GM12872 (cell line): ENCODE data around the gene NRP2.

ENCODE experiments used
- TF ChIP-seq, protein P1 (sequence below): IDR thresholded peaks from 3 replicates; pipeline ENCODE4 v1.5.1; 2011; ENCODE audit warnings: low read depth, mild to moderate bottlenecking, low read length, moderate library complexity; ENCODE audit not compliant: insufficient read depth

Gene NRP2

DNA sequence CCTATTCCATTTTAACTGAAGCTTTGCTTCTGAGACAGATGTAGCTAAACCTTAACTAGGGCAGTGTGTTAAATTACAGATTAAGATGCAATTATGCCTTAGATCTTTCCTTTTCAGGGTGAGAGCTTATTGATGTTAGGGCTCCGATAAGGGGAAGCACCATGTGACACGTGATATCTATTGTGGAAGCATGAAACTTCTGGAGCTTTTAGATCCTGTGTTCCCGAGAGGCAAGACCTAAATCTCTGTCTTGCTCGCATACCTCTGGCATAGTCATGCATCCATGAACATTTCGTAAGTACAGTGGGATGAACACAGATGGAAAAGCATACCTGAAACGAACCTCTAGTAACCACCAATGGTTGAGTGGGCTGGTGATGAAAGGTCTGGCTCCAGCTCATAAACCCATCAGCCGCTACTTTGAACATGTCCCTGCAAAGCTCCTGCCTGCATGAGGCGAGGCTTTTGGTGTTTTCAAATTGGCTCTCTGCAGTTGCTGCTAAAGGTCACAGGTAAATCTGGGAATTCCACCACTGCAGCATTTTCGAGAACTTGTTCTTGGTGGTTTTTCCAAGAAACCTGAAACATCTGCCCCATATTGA, 3.7 kb upstream of the NRP2 start:
- TF ChIP-seq, protein P1, sequence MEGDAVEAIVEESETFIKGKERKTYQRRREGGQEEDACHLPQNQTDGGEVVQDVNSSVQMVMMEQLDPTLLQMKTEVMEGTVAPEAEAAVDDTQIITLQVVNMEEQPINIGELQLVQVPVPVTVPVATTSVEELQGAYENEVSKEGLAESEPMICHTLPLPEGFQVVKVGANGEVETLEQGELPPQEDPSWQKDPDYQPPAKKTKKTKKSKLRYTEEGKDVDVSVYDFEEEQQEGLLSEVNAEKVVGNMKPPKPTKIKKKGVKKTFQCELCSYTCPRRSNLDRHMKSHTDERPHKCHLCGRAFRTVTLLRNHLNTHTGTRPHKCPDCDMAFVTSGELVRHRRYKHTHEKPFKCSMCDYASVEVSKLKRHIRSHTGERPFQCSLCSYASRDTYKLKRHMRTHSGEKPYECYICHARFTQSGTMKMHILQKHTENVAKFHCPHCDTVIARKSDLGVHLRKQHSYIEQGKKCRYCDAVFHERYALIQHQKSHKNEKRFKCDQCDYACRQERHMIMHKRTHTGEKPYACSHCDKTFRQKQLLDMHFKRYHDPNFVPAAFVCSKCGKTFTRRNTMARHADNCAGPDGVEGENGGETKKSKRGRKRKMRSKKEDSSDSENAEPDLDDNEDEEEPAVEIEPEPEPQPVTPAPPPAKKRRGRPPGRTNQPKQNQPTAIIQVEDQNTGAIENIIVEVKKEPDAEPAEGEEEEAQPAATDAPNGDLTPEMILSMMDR = no peak

DNA sequence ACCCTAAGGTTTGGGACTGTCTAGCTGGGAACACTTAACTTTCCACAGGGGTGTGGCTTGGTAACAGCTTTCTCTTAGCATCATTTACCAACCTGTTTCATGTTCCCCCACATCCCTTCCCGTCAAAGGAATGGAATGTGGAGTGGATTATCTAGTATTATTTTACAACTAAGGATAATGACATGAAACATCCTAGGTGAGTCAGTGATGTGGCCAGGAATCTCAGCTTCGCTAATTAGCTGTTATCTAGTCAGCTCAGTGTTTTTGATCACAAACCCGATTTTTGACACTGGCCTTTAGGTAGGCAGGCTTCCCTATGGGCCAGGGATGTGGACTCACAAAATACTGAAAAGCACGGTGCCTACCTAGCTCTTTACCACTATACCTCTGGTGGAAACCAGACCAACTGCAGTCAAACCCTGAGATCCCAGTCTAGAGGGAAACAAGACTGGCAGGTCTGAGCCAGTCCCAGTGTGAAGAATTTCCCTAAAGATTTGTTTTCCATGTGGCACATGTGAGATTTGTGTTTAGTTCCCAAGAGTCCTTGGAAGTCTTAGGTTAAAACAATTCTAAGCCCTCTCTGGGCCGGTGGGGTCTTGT, 2.8 kb upstream of the NRP2 start:
- TF ChIP-seq, protein P1 = no peak

DNA sequence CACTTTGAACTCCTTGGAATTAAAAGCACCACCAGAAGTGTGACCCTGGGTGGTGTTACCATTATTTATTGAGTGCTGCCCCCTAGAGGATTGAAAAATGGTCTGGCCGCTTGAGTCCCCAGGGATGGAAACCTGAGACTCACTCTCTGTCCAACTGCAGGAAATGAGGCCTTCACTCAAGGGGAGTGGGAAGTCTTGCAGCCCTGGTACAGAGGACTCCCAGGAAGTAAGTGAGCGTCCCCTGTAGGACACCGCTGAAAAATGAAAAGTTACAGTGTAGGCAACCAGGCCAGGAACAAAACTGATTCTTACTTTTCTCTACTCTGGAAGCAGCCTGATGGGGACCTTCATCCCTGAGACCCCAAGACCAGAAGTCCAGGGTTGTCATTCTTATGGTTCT, 2.2 kb upstream of the NRP2 start:
- TF ChIP-seq, protein P1 = peak; percentile 65

DNA sequence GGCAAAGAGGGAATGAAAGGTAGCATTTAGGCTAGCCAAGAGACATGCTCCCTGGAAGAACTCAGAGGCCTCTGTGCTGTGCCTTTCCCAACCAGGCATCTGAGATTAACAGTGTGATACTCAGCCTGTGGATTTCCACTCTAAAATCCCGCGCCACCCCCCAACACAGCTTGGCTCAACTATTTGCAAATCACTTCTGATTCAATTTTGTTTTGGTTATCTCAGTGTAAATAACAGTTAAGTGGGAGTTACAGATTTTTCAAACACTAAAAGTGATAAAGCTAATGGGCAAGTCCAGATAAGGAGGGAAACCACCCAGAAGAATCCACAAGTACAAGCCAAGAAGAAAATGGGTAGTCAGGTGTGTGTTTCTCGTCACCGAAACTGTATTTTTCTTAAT, 1.4 kb upstream of the NRP2 start:
- TF ChIP-seq, protein P1 = no peak

DNA sequence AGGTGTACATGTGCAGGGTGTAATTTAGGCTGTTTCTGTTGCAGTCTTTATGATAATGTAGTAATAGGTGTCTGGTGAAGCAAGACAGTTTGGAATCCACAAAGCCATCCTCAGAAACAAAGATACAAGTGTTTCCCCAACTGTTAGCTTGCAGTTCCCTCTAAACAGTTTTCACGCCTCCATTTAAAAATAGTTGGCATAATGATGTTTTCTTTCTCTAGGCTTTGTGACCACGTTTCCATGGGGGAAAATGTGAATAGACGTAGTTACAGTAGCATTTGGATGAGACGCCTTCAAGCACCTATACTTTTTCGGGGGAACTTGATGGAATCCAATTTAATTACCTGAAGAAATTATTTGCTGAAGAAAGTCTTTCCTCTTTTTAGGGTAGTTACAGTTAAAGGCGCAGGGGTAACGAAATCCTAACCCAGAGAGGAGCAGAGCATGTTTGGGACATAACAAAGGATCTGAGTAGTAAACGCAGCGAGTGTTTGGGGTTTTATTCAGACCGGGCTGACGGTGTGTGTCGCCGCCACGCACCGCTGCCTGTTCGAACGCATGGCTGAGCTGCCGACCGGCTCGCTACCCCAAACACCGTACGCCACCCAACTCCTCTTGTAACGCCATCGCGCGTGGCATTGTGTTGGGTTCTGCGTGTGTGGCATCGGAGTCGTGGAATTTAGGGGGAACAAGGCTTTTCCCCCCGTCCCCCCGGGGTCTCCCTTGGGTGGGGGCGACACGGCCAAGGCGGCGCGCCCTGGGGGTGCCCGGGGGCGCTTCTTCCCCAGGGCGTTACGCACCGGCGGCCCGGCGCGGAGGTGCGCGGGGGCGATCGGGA, 681 bp upstream of the NRP2 start:
- TF ChIP-seq, protein P1 = no peak

DNA sequence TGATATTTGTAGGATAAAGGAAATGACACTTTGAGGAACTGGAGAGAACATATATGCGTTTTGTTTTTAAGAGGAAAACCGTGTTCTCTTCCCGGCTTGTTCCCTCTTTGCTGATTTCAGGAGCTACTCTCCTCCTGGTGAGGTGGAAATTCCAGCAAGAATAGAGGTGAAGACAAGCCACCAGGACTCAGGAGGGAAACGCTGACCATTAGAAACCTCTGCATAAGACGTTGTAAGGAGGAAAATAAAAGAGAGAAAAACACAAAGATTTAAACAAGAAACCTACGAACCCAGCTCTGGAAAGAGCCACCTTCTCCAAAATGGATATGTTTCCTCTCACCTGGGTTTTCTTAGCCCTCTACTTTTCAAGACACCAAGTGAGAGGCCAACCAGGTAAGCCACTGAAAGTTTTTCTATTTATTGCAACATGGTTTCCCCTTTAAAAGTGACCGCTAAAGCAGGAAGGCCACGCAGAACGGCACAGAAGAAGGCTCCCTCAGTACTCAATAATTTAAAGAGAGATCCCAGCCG, 735 bp downstream of the NRP2 start:
- TF ChIP-seq, protein P1 = no peak
